Measurements from ENCODE around the gene RGCC.
"Not testable (repeated sequence)": the region's sequence is repeated elsewhere in the genome, so short reads cannot be mapped to it uniquely, and the experiment has no call there.

Gene RGCC

GRCh38 chr13:41456768-41457588, at the start of gene RGCC:
TSS of gene RGCC (plus strand) at chr13:41457550. CDS start at chr13:41457708, 158 bp downstream.
- peak; percentile 91 for DNase-seq (ENCODE audit: low read depth)

- DNase-seq (ENCODE audit: low read depth), result no peak
Observed at GRCh38 chr13:41408121-41408520, 49.2 kb upstream of the RGCC start.

DNA sequence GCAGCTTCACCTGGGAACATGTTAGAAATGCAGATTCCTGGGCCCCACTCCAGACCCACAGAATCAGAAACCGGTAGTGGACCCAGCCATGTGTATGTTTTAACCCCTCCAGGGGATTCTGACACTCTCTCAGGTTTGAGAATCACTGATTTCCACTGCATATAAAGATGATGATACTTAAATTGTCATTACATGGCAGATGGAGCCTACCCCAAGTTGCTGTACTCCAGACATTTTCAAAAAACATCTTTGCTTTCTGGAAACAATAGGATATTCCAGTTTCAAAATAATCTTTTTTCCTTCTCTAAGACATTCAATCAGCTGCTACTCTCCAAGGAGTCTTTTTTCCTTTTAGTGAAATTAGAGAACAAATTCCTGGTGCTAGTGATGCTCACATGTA, 48.6 kb upstream of the RGCC start:
- no peak for DNase-seq (ENCODE audit: low read depth)

- DNase-seq (ENCODE audit: low read depth), result no peak
Observed at GRCh38 chr13:41409611-41410010, 47.7 kb upstream of the RGCC start.

- no peak for DNase-seq (ENCODE audit: low read depth)
Observed at GRCh38 chr13:41411060-41411459, 46.3 kb upstream of the RGCC start.

- DNase-seq (ENCODE audit: low read depth), result no peak
Observed at GRCh38 chr13:41411522-41411921, 45.8 kb upstream of the RGCC start.

DNA sequence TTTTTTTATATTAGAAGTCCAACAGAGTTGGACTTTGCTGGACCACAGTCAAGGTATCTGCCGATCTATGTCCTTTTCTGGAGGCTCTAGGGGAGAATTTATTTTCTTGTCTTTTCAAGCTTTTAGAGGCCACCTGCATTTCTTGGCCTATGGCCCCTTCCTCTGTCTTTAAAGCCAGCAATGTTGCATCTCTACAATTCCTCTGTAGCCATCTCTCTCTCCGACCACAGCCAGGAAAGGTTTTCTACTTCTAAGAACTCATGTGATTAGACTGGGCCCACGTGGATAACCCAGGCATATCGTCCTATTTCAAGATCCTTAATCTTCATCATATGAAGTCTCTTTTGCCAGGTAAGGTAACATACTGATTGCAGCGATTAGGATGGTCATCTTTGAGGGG, 43.5 kb upstream of the RGCC start:
- DNase-seq (ENCODE audit: low read depth), result no peak

DNA sequence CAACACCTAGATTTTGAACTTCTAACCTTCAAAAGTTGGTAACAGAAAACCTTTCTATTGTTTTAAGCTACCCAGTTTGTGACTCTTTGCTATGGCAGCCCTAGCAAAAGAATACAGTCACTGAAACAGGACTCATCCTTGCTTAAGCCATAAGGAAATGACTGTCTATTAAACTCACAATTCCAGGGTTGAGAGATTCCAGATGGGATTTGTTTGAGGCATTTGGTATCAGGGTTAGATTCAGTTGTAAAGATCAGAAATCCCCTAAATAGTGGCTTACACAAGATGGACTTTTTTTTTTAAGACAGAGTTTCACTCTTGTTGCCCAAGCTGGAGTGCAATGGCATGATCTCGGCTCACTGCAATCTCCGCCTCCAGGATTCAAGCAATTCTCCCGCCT, 41.1 kb upstream of the RGCC start:
- no peak for DNase-seq (ENCODE audit: low read depth)

GRCh38 chr13:41418027-41418426, 39.3 kb upstream of the RGCC start:
- DNase-seq (ENCODE audit: low read depth), result no peak

DNA sequence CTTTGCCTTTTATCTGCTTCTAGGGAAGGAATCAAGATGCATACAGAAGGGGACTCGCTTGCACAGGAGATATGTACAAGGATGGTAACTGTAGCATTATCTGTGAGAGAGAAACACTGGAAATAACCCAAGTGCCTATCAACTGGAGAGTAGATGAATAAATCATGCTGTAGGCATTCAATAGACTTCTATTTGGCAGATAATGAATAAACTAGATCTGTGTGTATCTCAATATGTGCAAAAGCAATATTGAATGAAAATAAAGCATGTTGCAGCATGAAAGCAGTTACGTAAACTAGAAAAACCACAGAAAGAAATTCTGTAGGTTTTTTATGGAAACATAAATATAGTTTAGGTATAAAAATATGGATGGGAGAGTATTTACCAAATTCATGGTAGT, 38.6 kb upstream of the RGCC start:
- DNase-seq (ENCODE audit: low read depth), result no peak

DNA sequence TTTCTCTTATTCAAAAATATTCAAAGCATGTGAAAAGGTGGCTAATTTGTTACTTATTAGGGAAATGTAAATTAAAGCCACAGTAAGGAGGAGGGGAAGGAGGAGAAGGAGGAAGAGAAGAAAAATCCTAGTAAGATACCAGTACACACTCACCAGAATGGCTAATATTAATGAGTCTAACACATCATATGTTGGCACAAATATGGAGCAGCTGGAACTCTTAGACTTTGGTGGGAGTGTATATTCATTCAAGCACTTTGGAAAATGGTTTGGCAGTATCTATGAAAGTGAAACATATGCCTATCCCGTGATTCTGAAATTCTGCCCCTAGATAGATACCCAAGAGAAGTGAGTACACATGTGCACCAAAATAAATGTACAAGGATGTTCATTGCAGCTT, 38.1 kb upstream of the RGCC start:
- DNase-seq (ENCODE audit: low read depth), result no peak

DNA sequence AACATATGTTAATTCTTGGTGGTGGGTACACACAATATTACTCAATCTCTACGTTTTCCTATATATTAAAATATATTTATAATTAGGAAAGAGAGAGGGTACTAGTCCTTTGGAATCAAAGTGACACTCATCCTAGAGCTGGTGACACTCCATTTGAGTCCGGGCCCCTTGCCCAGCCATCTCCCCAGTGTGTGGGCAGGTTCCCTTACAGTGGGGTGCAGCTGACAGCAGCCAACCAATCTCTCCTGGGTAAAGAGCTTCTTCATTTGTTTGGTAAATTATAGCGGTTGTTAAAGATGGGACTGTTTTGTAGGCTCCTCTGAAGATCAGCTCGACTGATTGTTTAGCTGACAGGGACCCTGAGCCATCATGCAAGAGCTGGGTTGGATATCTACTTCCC, 37.2 kb upstream of the RGCC start:
- DNase-seq (ENCODE audit: low read depth), result no peak

DNA sequence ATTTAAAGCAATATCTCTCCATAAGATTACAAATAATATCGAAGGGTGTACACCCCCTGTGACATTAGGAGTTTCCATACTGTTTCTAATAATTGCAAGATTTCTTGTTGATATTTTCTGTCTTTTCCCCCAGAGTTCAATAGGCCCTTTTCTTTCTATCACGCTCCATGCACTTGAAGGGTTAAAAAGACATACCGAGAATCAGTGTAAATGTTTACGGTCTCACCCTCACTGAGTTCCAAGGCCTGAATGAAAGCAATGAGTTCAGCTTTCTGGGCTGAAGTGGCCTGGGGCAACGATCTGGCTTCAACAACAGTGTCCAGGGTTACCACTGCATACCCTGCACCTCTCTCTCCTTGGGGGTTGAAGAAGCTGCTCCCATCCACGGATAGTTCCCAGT, 36.0 kb upstream of the RGCC start:
- not testable (repeated sequence) for DNase-seq (ENCODE audit: low read depth)

DNA sequence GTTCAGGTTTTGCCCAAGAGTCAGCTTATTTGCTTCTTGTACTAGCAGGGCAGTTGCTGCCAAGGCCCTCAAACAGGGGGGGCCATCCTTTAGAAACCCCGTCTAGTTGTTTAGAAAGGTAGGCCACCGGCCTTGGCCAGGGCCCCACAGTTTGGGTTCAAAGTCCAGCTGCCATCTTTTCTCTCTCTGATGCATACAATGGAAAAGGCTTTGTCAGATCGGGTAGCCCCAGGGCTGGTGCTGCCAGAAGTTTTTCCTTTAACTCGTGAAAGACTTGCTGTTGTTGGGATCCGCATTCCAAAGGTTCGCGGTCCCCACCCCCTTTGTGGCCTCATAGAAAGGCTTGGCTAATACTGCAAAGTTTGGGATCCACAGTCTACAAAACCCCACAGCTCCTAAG, 35.4 kb upstream of the RGCC start:
- DNase-seq (ENCODE audit: low read depth), result not testable (repeated sequence)

DNA sequence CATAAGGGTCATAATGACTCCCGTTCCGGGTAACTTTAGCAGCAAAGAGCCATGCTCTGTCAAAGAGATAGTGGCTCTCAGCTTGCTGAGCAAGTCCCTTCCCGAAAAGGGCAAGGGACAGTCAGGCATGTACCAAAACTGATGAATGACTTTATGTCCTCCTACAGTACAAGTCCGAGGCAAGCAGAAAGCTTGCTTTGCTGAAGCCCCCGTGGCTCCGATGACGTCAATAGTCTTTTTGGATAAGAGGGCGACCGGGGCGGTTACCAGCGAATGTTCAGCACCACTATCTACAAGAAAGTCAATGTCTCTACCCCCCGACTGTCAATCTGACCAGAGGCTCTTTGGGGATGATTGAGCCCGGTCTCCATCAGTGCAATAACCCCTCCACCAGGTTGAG, 34.1 kb upstream of the RGCC start:
- DNase-seq (ENCODE audit: low read depth), result not testable (repeated sequence)

GRCh38 chr13:41424675-41425074, 32.7 kb upstream of the RGCC start:
- not testable (repeated sequence) for DNase-seq (ENCODE audit: low read depth)

DNA sequence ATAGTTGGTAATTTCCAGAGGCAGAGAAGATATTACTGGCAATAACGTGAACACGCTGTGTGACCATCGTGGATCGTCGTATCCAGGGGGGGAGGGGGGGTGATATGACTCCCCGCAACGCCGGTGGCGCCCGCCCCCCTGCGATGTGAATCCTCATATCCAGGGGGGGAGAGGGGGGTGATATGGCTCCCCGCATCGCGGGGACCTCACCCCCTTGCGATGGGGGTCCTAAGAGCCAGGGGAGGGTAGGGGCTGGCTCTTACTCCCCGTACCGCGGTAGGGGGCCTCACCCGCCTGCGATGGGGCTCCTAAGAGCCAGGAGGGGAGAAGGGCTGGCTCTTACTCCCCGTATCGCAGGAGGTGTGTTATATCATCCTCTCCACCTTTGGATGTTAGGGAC, 31.3 kb upstream of the RGCC start:
- DNase-seq (ENCODE audit: low read depth), result no peak

GRCh38 chr13:41427666-41428065, 29.7 kb upstream of the RGCC start:
- DNase-seq (ENCODE audit: low read depth), result no peak

DNA sequence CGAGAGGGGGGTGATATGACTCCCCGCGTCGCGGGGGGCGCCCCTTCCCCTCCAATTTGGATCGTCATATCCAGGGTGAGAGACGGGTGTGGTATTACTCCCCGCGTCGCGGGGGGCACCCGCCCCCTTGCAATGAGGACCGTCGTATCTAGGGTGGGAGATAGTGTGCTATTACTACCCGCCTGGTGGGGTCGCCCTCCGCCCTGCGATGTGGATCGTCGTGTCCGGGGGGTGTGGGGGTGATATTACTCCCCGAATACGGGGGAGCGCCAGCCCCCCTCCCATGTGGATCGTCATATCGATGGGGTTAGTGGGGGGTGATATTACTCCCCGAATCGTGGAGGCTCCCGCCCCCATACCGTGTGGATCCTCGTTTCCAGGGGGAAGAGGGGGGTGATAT, 29.2 kb upstream of the RGCC start:
- peak; percentile 22 for DNase-seq (ENCODE audit: low read depth)

GRCh38 chr13:41434030-41434429, 23.3 kb upstream of the RGCC start:
- DNase-seq (ENCODE audit: low read depth), result not testable (repeated sequence)

GRCh38 chr13:41434831-41435520, 22.4 kb upstream of the RGCC start:
- no peak for DNase-seq (ENCODE audit: low read depth)

GRCh38 chr13:41443969-41444368, 13.4 kb upstream of the RGCC start:
- DNase-seq (ENCODE audit: low read depth), result no peak

GRCh38 chr13:41452462-41452861, 4.9 kb upstream of the RGCC start:
- DNase-seq (ENCODE audit: low read depth), result no peak

- no peak for DNase-seq (ENCODE audit: low read depth)
Observed at GRCh38 chr13:41453620-41454019, 3.7 kb upstream of the RGCC start.
